Stimulated activated CD4-positive, alpha-beta T cell treated with anti-CD3 and anti-CD28 coated beads, Interleukin-15, amount 100 ng/mL, for 24 hours (primary cell): ENCODE data around the gene NUCKS1.
"Not testable (repeated sequence)": the region's sequence is repeated elsewhere in the genome, so short reads cannot be mapped to it uniquely, and the experiment has no call there.

Source experiments
- DNase-seq: peaks from one replicate; pipeline ENCODE4 v3.0.0-alpha.2; 2020

Gene NUCKS1

DNA sequence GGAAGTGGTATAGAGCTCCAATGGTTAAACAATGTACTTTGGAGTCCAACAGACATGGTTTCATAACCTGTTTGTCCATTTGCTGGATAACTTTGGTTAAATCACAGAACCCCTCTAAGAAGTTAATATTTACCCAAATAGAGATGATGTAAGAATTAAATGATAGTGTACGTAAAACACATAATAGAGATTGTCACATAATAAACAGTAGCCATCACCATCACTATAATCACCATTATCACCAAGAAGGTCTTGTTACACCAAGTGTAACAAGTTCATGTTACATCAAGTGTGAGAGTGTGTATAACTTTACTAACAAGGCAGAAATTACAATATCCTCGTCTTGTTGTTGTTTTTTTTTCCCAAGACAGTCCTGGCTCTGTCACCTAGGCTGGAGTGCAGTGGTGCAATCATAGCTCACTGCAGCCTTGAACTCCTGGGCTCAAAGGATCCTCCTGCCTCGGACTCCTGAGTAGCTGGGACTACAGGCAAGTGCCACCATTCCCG lies 23.3 kb downstream of the NUCKS1 start:
- no peak for DNase-seq

GRCh38 chr1:205725514-205725913 lies 24.5 kb downstream of the NUCKS1 start:
- no peak for DNase-seq

GRCh38 chr1:205720740-205721139 lies 29.2 kb downstream of the NUCKS1 start:
- not testable (repeated sequence) for DNase-seq

DNA sequence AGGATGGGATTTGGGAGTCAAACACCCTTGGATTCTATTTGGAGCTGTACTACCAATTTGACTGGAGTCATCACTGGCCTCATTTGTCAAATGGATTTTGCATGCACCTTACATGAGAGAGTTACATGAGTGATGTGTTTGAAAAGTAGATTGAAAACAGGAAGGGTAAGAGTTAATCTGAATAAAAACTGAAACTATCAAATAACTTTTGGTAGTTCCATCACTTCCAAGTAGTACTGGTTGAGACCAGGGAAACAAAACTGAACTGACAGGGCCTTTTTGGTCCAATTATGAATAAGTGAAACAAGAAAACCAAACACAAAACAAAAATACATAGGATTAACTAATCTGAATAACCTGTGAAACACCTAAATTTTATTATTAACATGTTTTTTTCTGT lies 30.2 kb downstream of the NUCKS1 start:
- DNase-seq: no peak

GRCh38 chr1:205719015-205719414 lies 31.0 kb downstream of the NUCKS1 start:
- no peak for DNase-seq

DNA sequence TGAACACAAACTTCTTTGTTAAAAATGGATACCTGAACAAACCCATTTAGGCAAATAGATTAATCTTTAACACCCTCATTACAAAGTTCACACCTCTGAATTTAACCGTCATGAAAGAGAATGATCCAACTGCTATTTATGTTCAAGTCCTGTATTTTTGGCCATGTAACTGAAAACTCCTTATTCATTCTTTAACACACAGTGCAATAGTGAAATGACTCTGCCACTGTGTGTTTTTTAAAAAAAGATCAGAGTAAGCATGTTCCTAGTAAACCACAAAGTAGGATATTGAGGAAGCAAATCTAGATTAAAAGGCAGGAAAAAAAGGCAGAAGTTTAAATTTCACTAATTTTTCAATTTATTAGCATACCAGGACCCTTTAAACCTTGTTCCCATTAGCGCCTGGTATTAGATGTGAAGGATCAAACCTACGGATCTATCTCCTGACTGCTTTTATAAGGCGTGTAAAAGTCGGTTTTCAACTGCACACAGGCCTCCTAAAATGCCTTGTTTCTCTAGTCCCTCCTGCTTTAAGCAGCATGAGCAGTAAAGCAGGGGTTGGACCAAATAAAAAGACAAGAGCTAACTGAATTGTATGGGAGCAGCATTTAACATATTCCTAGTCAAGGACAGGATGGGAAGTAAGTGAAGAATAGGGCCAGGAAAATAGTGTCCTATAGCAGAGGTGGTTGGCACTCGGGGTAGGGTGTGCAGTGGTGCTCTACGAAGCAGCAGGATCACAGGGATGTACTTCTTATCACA lies 33.4 kb downstream of the NUCKS1 start:
- DNase-seq: no peak

GRCh38 chr1:205715628-205716027 lies 34.4 kb downstream of the NUCKS1 start:
- no peak for DNase-seq

DNA sequence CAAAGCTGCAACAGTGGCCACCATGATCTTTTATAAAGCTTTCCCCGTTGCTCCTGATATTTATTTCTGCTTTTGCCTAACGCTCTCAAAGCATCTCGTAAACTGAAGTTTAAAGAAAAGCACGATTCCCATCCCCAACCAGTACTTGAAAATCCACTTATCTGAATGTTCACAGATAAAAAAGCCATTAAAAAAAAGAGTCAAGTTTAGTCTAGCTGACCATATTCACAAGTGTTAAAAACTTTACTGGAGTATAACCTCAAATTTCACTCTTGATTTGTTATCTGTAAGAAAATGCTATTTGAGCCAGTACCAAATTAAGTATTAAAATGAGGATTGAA lies 35.1 kb downstream of the NUCKS1 start:
- no peak for DNase-seq

GRCh38 chr1:205714190-205714905 lies 35.6 kb downstream of the NUCKS1 start:
- no peak for DNase-seq

DNA sequence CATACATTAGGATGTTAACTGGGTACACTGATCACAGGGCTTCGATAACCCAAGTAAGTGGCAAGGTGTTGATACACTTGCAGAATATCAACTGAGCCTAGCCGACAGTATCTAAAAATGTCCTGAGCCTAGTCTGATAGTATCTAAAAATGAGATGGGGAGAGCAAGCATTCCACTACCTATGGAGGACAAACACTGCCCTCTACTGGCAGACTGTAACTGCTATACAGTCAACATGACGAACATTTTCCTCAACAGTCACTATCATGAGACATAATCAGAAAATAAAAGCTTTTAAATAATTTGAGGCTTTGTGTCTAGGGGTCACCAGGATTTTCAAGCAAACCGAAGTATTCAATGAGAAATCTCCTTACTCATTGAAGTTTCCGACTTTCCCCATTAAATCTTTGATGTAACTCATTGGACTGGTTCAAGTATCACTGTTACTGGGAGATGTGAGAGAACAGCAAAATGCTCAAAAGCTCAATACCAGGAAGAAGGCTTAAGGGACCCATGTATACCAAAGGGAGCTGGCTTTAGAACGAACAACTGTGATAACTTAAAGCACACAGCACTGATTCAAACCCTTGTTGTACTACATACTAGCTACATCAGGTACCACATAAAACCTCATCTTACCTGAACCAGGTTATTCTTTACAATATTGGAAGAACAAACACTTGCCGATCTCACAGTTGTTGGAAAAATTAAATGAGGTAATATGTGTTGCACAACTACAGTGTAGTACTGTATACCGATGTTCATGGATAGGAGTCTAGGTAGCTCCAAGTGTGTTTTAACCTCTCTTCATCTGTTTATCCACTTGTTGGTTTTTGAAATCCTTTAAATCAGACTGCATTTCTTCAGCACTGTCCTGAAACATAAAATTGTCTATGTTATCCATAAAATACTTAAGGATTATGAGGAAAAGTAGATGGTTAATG lies 38.6 kb downstream of the NUCKS1 start:
- peak; percentile 72 for DNase-seq

- DNase-seq: no peak
Observed at GRCh38 chr1:205710201-205711062, 39.5 kb downstream of the NUCKS1 start.

GRCh38 chr1:205709640-205710039 lies 40.3 kb downstream of the NUCKS1 start:
- no peak for DNase-seq

GRCh38 chr1:205709059-205709398 lies 41.0 kb downstream of the NUCKS1 start:
- DNase-seq: no peak

- no peak for DNase-seq
Observed at GRCh38 chr1:205706601-205707502, 43.1 kb downstream of the NUCKS1 start.

- no peak for DNase-seq
Observed at GRCh38 chr1:205704903-205705302, 45.1 kb downstream of the NUCKS1 start.

GRCh38 chr1:205703072-205703471 lies 46.9 kb downstream of the NUCKS1 start:
- no peak for DNase-seq

DNA sequence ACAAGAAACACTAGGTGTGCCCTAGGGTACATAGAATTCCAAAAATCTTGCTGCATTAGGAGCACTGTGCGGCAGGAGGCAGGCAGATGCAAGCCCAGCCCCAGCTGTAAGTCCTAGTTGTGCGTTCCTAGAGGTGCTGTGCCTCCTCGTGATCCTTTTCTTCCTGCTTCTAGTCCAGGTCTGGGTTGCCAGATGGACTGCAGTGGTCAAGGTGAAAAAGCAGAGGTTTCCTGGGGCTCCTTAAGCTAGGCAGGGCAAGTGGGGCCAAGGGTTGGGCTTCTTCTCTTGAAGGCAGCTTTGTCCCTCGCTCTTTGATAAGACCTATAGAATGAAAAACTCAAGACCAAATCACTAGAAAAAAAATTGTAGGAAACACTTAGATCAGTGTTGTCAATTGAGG lies 48.1 kb downstream of the NUCKS1 start:
- DNase-seq: no peak

GRCh38 chr1:205701420-205701819 lies 48.6 kb downstream of the NUCKS1 start:
- DNase-seq: no peak

DNA sequence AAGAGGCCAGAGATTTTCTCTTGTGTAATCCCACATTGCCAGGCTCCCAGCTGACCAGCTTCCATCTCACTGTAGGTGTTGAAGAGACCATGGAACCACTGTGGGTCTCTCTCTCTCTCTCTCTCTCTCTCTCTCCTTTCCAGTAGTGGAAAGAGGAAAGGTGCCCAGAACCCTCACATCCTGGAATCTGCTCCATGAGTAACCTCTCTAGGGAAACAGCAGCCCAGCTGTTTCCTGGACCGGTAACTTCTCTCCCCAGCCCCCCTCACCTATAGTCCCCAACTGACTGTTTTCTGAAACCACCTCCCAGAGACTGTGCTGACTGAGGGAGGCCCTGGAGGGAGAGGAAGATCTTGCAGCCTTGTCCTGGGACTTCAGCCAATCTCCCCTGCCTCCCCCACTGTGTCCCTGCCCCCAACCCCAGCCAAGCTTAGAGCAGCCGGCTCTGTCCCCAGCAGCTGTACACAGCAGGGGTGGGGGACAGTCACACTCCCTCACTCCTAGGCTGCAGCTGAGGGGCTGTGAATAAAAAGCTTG lies 49.0 kb downstream of the NUCKS1 start:
- no peak for DNase-seq

- DNase-seq: no peak
Observed at GRCh38 chr1:205699416-205699815, 50.6 kb downstream of the NUCKS1 start.

- no peak for DNase-seq
Observed at GRCh38 chr1:205698921-205699320, 51.1 kb downstream of the NUCKS1 start.
